Measurements from ENCODE around the gene CCSER1.

Gene CCSER1

DNA sequence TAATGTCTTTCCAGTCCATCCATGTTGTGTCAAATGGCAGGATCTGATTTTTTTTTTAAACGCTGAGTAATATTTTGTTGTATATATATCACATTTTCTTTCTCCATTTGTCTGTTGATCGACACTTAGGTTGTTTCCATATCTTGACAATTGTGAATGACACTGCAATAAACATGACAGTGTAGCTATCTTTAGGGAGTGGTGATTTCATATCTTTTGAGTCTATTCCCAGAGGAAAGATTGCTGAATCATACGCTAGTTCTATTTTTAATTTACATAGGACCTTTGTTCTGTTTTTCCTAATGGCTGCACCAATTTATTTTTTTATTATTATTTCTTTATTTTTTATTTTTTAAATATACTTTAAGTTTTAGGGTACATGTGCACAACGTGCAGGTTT, 470.7 kb downstream of the CCSER1 start:
- Histone ChIP-seq H3K27ac (ENCODE audit: insufficient read depth, low read length, poor library complexity, severe bottlenecking) (no peak overlapping the region), H3K4me3 (ENCODE audit: insufficient read depth, low read depth, low read length, poor library complexity, severe bottlenecking) (no peak overlapping the region), H3K36me3 (ENCODE audit: control insufficient read depth, insufficient read depth, low read length) (no peaks in the 10 kb centered on the region), H3K27me3 (replicated peaks; ENCODE audit: control insufficient read depth, insufficient read depth, low read length, poor library complexity, severe bottlenecking) (no peaks in the 10 kb centered on the region), H3K4me1 (ENCODE audit: control insufficient read depth, insufficient read depth, low read length, poor library complexity, severe bottlenecking) (no peaks in the 10 kb centered on the region), H3K9me3 (ENCODE audit: control insufficient read depth, low read length) (no peaks in the 10 kb centered on the region)
- no peak for DNase-seq

DNA sequence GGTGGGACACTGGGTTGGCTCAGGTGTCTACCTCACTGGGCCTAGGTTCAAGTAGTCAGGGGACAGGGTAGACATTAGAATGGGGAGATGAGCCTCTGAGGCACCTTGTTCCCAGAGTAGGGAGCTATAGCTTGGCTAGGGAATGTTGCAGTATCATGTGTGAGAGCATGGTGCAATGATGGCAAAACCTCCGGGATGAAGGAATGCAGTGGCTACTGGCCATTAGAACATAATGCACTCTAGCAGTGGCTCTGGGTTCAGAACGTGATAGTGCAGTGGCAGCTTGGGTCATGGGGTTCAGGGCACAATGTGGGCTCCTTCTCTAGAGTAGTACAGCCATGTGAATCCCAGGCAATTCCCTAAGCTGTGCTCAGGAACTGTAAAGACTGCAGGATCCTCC, 471.5 kb downstream of the CCSER1 start:
- Histone ChIP-seq H3K4me3 (ENCODE audit: insufficient read depth, low read depth, low read length, poor library complexity, severe bottlenecking) (no peak overlapping the region), H3K27me3 (replicated peaks; ENCODE audit: control insufficient read depth, insufficient read depth, low read length, poor library complexity, severe bottlenecking) (no peaks in the 10 kb centered on the region), H3K27ac (ENCODE audit: insufficient read depth, low read length, poor library complexity, severe bottlenecking) (no peak overlapping the region), H3K9me3 (ENCODE audit: control insufficient read depth, low read length) (no peaks in the 10 kb centered on the region), H3K4me1 (ENCODE audit: control insufficient read depth, insufficient read depth, low read length, poor library complexity, severe bottlenecking) (no peaks in the 10 kb centered on the region), H3K36me3 (ENCODE audit: control insufficient read depth, insufficient read depth, low read length) (no peaks in the 10 kb centered on the region)
- no peak for DNase-seq

DNA sequence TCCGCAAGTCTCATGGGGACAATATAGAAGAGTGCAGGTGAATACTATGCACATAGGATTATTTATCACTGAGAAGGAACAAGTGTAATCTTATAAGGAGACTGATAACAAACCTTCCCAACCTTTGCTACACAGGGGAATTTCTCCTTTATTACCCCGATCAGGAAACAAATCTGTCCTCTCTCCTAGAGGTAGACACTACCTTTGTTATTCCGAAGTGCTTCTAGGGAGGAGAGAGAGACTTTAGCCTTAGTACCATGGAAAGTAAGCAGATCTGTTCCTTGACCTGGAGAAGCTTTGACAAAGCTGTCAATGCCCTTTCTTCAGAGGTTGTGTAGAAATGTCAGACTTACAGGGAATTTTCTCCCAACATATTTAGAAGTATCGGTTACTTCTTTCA, 475.5 kb downstream of the CCSER1 start:
- DNase-seq: no peak
- H3K27ac ChIP-seq (ENCODE audit: insufficient read depth, low read length, poor library complexity, severe bottlenecking): no peak overlapping the region
- H3K9me3 ChIP-seq (ENCODE audit: control insufficient read depth, low read length): no peaks in the 10 kb centered on the region
- no peak overlapping the region for H3K4me3 ChIP-seq (ENCODE audit: insufficient read depth, low read depth, low read length, poor library complexity, severe bottlenecking)
- no peaks in the 10 kb centered on the region for H3K4me1 ChIP-seq (ENCODE audit: control insufficient read depth, insufficient read depth, low read length, poor library complexity, severe bottlenecking)
- no peaks in the 10 kb centered on the region for H3K27me3 ChIP-seq (replicated peaks; ENCODE audit: control insufficient read depth, insufficient read depth, low read length, poor library complexity, severe bottlenecking)
- H3K36me3 ChIP-seq (ENCODE audit: control insufficient read depth, insufficient read depth, low read length): no peaks in the 10 kb centered on the region

DNA sequence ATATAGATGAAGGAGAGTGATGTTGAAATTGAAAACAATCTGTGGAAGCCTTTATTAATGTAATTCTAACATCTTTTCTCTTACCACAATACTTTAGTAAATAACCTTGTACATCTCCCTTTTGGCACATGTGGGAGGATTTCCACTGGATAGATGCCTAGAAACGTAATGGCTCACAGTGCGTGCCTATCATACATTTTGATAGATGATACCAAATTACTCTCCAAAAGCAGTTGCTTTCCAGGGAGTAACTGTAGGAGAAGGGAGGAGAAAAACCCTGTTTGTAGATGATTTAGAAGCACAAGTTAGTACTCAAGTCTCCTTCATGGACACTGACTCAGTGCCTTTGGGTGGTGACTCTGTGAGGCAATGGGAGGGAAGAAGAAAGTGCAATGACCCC, 476.3 kb downstream of the CCSER1 start:
- no peak overlapping the region for H3K4me3 ChIP-seq (ENCODE audit: insufficient read depth, low read depth, low read length, poor library complexity, severe bottlenecking)
- H3K27ac ChIP-seq (ENCODE audit: insufficient read depth, low read length, poor library complexity, severe bottlenecking): no peak overlapping the region
- no peaks in the 10 kb centered on the region for H3K27me3 ChIP-seq (replicated peaks; ENCODE audit: control insufficient read depth, insufficient read depth, low read length, poor library complexity, severe bottlenecking)

DNA sequence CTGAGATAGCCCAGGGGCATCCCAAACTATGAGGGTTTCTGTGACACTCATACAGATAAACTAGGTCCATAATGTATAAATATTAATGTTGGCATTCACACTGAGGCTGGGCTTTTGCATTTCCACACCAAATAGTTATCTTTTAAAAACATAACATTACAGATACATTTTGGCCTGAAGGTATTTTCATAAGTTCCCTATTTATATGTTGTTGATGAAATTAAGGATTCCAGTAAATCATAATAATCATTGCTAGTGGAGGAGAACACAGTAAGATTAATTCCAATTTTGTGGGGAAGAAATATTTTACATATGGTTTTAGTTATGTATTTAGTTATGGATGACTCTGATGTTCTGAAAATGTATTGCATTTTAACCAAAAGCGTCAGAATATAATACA, 479.6 kb downstream of the CCSER1 start:
- no peak overlapping the region for H3K4me3 ChIP-seq (ENCODE audit: insufficient read depth, low read depth, low read length, poor library complexity, severe bottlenecking)
- H3K27me3 ChIP-seq (replicated peaks; ENCODE audit: control insufficient read depth, insufficient read depth, low read length, poor library complexity, severe bottlenecking): no peaks in the 10 kb centered on the region
- no peaks in the 10 kb centered on the region for H3K9me3 ChIP-seq (ENCODE audit: control insufficient read depth, low read length)
- no peak for DNase-seq
- H3K4me1 ChIP-seq (ENCODE audit: control insufficient read depth, insufficient read depth, low read length, poor library complexity, severe bottlenecking): no peaks in the 10 kb centered on the region
- no peaks in the 10 kb centered on the region for H3K36me3 ChIP-seq (ENCODE audit: control insufficient read depth, insufficient read depth, low read length)
- H3K27ac ChIP-seq (ENCODE audit: insufficient read depth, low read length, poor library complexity, severe bottlenecking): no peak overlapping the region

More for the DNA sequence above, 476.3 kb downstream of the CCSER1 start:
- Histone ChIP-seq H3K9me3 (ENCODE audit: control insufficient read depth, low read length) (no peaks in the 10 kb centered on the region), H3K4me1 (ENCODE audit: control insufficient read depth, insufficient read depth, low read length, poor library complexity, severe bottlenecking) (no peaks in the 10 kb centered on the region), H3K36me3 (ENCODE audit: control insufficient read depth, insufficient read depth, low read length) (no peaks in the 10 kb centered on the region)
- no peak for DNase-seq

DNA sequence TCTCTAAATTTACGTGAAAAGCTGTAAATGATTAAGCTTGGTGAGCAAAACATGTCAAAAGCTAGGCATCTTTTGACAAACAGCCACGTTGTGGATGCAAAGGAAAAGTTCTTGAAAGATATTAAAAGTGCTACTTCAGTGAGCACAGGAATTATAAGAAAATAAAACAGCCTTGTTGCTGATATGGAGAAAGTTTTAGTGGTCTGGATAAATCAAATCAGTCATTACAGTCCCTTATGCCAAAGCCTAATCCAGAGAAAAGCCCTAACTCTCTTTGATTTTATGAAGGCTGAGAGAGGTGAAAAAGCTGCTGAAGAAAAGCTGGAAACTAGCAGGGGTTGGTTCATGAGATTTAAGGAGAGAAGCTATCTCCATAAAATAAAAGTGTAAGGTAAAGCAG, 487.2 kb downstream of the CCSER1 start:
- no peak for DNase-seq
- H3K27ac ChIP-seq (ENCODE audit: insufficient read depth, low read length, poor library complexity, severe bottlenecking): no peak overlapping the region
- H3K27me3 ChIP-seq (replicated peaks; ENCODE audit: control insufficient read depth, insufficient read depth, low read length, poor library complexity, severe bottlenecking): no peaks in the 10 kb centered on the region
- H3K4me3 ChIP-seq (ENCODE audit: insufficient read depth, low read depth, low read length, poor library complexity, severe bottlenecking): no peak overlapping the region
- H3K36me3 ChIP-seq (ENCODE audit: control insufficient read depth, insufficient read depth, low read length): no peaks in the 10 kb centered on the region
- H3K4me1 ChIP-seq (ENCODE audit: control insufficient read depth, insufficient read depth, low read length, poor library complexity, severe bottlenecking): no peaks in the 10 kb centered on the region
- H3K9me3 ChIP-seq (ENCODE audit: control insufficient read depth, low read length): no peaks in the 10 kb centered on the region

DNA sequence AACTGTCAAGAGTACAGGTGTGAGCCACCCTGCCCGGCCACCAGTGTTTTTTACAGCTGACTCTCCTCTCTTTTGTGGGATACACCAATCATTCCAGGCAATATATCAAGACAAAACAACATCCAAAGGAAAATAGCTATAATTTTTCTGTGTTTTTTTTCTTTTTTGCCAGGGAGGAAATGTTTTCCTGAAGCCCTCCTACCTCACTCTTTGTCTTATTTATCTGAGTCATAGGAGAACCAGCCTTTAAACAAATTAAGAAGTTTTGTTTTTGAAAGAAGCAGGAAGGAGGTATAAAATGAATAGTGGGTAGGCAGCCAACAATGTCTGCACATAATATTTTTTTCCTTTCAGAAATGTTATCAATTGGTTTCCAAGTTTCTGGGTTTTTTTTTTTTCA, 493.9 kb downstream of the CCSER1 start:
- no peaks in the 10 kb centered on the region for H3K9me3 ChIP-seq (ENCODE audit: control insufficient read depth, low read length)
- DNase-seq: no peak
- H3K36me3 ChIP-seq (ENCODE audit: control insufficient read depth, insufficient read depth, low read length): no peaks in the 10 kb centered on the region
- H3K4me1 ChIP-seq (ENCODE audit: control insufficient read depth, insufficient read depth, low read length, poor library complexity, severe bottlenecking): no peaks in the 10 kb centered on the region
- no peaks in the 10 kb centered on the region for H3K27me3 ChIP-seq (replicated peaks; ENCODE audit: control insufficient read depth, insufficient read depth, low read length, poor library complexity, severe bottlenecking)
- H3K4me3 ChIP-seq (ENCODE audit: insufficient read depth, low read depth, low read length, poor library complexity, severe bottlenecking): no peak overlapping the region
- H3K27ac ChIP-seq (ENCODE audit: insufficient read depth, low read length, poor library complexity, severe bottlenecking): no peak overlapping the region

DNA sequence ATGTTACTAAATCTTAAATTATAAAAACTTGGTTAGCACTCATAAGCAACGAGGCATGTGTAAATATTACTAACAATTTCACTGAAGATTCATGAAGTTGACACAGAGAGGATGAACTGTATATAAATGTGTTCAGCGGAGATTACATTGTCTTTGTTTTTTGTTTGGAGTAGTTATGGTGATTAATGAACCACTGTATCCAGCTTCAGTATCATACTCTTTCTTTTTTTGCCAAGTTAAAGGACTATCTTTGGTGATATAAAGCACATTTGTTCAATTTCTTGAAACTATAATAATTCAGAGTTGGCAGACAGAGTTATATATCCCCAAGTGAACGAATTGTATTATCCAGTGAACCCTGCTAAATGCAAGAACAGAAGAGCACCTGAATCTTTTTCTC, 497.6 kb downstream of the CCSER1 start:
- Histone ChIP-seq H3K27me3 (replicated peaks; ENCODE audit: control insufficient read depth, insufficient read depth, low read length, poor library complexity, severe bottlenecking) (no peaks in the 10 kb centered on the region), H3K9me3 (ENCODE audit: control insufficient read depth, low read length) (no peaks in the 10 kb centered on the region), H3K36me3 (ENCODE audit: control insufficient read depth, insufficient read depth, low read length) (no peaks in the 10 kb centered on the region), H3K27ac (ENCODE audit: insufficient read depth, low read length, poor library complexity, severe bottlenecking) (no peak overlapping the region), H3K4me3 (ENCODE audit: insufficient read depth, low read depth, low read length, poor library complexity, severe bottlenecking) (no peak overlapping the region), H3K4me1 (ENCODE audit: control insufficient read depth, insufficient read depth, low read length, poor library complexity, severe bottlenecking) (no peaks in the 10 kb centered on the region)
- no peak for DNase-seq

DNA sequence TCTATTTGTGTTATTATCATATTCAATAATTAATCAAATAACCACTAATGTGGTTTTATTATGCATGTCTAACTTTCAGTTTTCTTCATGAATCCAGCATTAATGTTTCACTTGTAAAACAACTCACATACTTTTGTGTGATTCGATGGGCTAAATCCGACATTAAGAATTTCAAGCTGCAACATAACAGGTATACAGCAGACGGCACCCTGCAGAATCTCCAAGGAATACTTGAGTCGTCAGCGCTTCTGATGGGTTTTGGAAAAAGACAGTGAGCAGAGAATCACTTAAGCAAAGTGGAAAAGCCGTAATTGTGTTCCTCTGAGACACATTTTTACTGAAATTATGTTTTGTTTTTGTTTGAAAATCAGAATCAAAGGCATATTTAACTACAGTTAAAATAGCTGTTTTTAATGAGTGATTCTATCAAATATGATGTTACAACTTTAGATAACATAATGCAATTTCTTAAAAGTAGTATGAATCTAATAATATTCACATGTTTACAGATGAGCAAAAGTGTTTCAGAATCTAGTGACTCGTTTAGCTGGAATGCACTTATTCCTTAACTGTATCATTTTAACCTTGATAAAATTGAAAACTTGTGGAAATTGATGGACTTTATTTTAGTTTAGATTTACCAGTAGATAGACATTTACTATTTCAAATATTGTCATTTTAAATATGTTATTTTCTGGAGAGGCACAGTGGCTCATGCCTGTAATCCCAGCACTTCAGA, 514.8 kb downstream of the CCSER1 start:
- no peak overlapping the region for H3K4me3 ChIP-seq (ENCODE audit: insufficient read depth, low read depth, low read length, poor library complexity, severe bottlenecking)
- H3K27ac ChIP-seq (ENCODE audit: insufficient read depth, low read length, poor library complexity, severe bottlenecking): no peak overlapping the region
- no peaks in the 10 kb centered on the region for H3K27me3 ChIP-seq (replicated peaks; ENCODE audit: control insufficient read depth, insufficient read depth, low read length, poor library complexity, severe bottlenecking)
- no peaks in the 10 kb centered on the region for H3K4me1 ChIP-seq (ENCODE audit: control insufficient read depth, insufficient read depth, low read length, poor library complexity, severe bottlenecking)
- no peaks in the 10 kb centered on the region for H3K9me3 ChIP-seq (ENCODE audit: control insufficient read depth, low read length)
- H3K36me3 ChIP-seq (ENCODE audit: control insufficient read depth, insufficient read depth, low read length): no peaks in the 10 kb centered on the region
- DNase-seq: no peak

DNA sequence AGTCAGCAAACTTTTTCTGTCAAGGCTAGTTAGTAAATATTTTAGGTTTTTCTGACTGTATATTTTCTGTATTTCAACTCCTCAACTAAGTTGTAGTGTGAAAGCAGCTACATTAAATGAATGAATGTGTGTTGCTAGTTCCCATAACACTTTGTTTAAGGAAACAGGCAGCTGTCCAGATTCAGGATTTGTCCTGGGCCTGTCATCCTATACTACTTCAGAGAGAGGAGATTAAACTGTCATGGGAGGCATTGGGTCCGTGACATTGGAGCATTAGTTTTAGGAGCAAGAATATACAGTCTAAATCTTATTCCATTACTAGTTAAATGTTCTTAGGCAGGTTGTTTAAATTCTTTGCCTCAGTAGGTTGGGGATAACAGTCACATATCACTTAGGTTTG, 516.0 kb downstream of the CCSER1 start:
- H3K9me3 ChIP-seq (ENCODE audit: control insufficient read depth, low read length): no peaks in the 10 kb centered on the region
- H3K4me3 ChIP-seq (ENCODE audit: insufficient read depth, low read depth, low read length, poor library complexity, severe bottlenecking): no peak overlapping the region
- H3K27ac ChIP-seq (ENCODE audit: insufficient read depth, low read length, poor library complexity, severe bottlenecking): no peak overlapping the region
- no peak for DNase-seq
- no peaks in the 10 kb centered on the region for H3K4me1 ChIP-seq (ENCODE audit: control insufficient read depth, insufficient read depth, low read length, poor library complexity, severe bottlenecking)
- no peaks in the 10 kb centered on the region for H3K27me3 ChIP-seq (replicated peaks; ENCODE audit: control insufficient read depth, insufficient read depth, low read length, poor library complexity, severe bottlenecking)
- no peaks in the 10 kb centered on the region for H3K36me3 ChIP-seq (ENCODE audit: control insufficient read depth, insufficient read depth, low read length)

Measured in effector memory CD4-positive, alpha-beta T cell (primary cell).